NCI-H1417 (cell line): ENCODE results near the gene FAM53C.
A peak's percentile ranks its signal among the peaks of the same experiment; 100 is the strongest.
"Not testable (repeated sequence)": the region's sequence is repeated elsewhere in the genome, so short reads cannot be mapped to it uniquely, and the experiment has no call there.

Experiments
- DNase-seq, 3 experiments: peaks; one replicate each; lab custom pipeline; 2025; lab: John Stamatoyannopoulos, UW

Gene FAM53C

GRCh38 chr5:138337685-138338410 lies at the start of gene FAM53C:
Gene FAM53C, plus strand, starts transcription at chr5:138338266. Its CDS starts 3,070 bp downstream, at chr5:138341336.
- DNase-seq, result peak; percentile 95 to 96 (median 96)

- no peak for DNase-seq
Measured at GRCh38 chr5:138289296-138289695, 48.8 kb upstream of the FAM53C start.

GRCh38 chr5:138303372-138303771 lies 34.7 kb upstream of the FAM53C start:
- no peak for DNase-seq

- peak; percentile 1 to 75 (median 44) for DNase-seq
Measured at GRCh38 chr5:138305797-138306196, 32.3 kb upstream of the FAM53C start.

GRCh38 chr5:138315751-138316278 lies 22.3 kb upstream of the FAM53C start:
- no peak for DNase-seq

- no peak for DNase-seq
Measured at GRCh38 chr5:138316355-138316754, 21.7 kb upstream of the FAM53C start.

GRCh38 chr5:138318211-138318610 lies 19.9 kb upstream of the FAM53C start:
- DNase-seq, result not testable (repeated sequence)

GRCh38 chr5:138330813-138331448 lies 7.1 kb upstream of the FAM53C start:
- no peak for DNase-seq

- DNase-seq, result peak; percentile 95 to 99 (median 98)
Measured at GRCh38 chr5:138331449-138332368, 6.4 kb upstream of the FAM53C start, which contains the start of gene CDC25C. Gene CDC25C, minus strand, starts transcription at chr5:138331804. Its CDS starts 624 bp downstream, at chr5:138331180.

GRCh38 chr5:138334867-138335447 lies 3.1 kb upstream of the FAM53C start:
- DNase-seq, result no peak

GRCh38 chr5:138336952-138337684 lies 948 bp upstream of the FAM53C start:
- peak in 2 of 3 experiments; percentile 91 to 94 for DNase-seq

- no peak for DNase-seq
Measured at GRCh38 chr5:138338411-138339090, 485 bp downstream of the FAM53C start.

- DNase-seq, result no peak
Measured at GRCh38 chr5:138339091-138339456, 1.0 kb downstream of the FAM53C start.

GRCh38 chr5:138339464-138339863 lies 1.4 kb downstream of the FAM53C start:
- DNase-seq, result no peak

GRCh38 chr5:138340008-138340407 lies 1.9 kb downstream of the FAM53C start:
- no peak for DNase-seq

- no peak for DNase-seq
Measured at GRCh38 chr5:138344887-138345622, 7.0 kb downstream of the FAM53C start.

GRCh38 chr5:138346889-138347288 lies 8.8 kb downstream of the FAM53C start:
- DNase-seq, result no peak

GRCh38 chr5:138349852-138350562 lies 11.9 kb downstream of the FAM53C start:
- DNase-seq, result no peak

GRCh38 chr5:138350563-138350890 lies 12.5 kb downstream of the FAM53C start:
- no peak for DNase-seq
